Jurkat, Clone E6-1 (cell line): ENCODE measurements around the gene FAM120AOS. TPM values are rescaled to one million over a fixed set of nuclear protein-coding genes. Genes with fewer than 3 reads are reported as not detected.

ENCODE experiments used
- DNase-seq: peaks from one replicate; pipeline ENCODE4 v3.0.0-alpha.2; 2011; ENCODE audit warnings: low read depth, low spot score
- H3K4me3 ChIP-seq: 2 replicates; pipeline ENCODE4 v1.5.1; 2011; ENCODE audit warnings: mild to moderate bottlenecking, low read length, control low read depth, moderate library complexity
- polyA plus RNA-seq: library from polyadenylated mRNA; unstranded; fragments of >200 nt; gene quantifications from one replicate; pipeline ENCODE4 v1.2.1, GENCODE V29; 2012; ENCODE audit warnings: missing spikeins; ENCODE audit not compliant: insufficient read length, insufficient read depth

Gene FAM120AOS
- 43.9 TPM for polyA plus RNA-seq

DNA sequence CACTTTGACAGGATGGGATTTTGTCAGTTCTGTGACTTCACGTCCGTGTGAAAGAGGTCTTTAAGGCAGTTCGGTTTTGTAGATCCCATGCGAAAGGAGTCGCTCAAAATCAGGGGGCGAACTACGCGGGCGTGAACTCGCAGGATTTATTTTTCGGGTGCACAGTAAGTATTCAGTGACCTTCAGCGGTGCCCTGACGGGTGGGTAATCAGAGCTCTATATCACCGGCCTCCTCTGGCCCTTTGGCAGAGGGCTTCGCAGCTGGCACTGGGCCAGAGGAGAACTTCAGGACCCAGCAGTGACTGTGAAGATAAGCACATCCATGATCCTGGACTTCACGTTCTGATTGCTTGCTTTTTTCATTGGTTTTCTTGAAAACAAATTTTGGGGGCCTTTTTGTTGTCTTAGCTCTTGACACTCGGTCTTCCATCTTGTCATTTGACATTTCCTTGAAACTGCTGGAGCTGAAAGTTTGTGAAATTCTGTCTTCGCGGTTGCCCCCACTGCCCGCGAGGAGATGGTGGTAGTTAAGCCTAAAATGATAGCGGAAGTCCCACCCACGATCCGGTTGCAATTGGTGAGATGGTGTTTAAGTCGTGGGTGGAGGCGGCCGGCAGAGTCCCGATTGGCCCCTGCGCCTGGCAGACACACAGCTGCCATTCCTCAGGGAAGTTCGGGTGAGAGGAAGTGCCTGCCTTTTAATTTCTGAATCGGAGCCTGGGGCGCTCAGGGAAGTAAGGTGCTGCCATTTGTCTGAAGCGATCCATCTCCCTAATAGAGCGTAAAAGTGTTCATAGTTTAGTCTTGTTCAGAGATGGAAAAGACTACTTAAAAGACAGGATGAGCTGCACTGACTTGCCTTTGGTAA lies at the start of gene FAM120AOS:
FAM120AOS (minus strand) TSS at position 535 of the 868 bp plus-strand sequence. CDS start 872 bp downstream, outside the sequence.
- DNase-seq, result peak; percentile 94
- H3K4me3 ChIP-seq, result peak within 1 kb of the TSS; percentile 86

DNA sequence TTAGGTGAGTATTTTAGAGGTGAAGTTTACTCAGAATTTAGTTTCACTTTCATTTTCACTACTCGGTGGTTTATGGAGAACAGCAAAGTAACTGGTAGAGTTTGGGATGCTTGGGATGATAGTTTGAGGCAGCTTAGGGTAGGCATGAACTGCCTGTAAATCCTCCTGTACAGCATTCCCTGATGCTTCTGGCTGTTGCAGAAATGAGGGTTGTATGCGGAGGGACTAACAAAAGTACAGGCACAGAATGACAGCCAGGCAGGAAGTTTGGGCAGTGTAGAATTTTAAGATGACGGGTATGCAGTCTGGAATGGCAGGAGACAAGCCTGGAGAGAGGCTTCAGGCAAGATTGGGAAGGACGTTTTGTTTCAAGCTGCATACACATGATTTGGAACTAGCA lies 48.0 kb upstream of the FAM120AOS start:
- DNase-seq, result peak; percentile 16
- H3K4me3 ChIP-seq, result peak overlapping the region; percentile 17

DNA sequence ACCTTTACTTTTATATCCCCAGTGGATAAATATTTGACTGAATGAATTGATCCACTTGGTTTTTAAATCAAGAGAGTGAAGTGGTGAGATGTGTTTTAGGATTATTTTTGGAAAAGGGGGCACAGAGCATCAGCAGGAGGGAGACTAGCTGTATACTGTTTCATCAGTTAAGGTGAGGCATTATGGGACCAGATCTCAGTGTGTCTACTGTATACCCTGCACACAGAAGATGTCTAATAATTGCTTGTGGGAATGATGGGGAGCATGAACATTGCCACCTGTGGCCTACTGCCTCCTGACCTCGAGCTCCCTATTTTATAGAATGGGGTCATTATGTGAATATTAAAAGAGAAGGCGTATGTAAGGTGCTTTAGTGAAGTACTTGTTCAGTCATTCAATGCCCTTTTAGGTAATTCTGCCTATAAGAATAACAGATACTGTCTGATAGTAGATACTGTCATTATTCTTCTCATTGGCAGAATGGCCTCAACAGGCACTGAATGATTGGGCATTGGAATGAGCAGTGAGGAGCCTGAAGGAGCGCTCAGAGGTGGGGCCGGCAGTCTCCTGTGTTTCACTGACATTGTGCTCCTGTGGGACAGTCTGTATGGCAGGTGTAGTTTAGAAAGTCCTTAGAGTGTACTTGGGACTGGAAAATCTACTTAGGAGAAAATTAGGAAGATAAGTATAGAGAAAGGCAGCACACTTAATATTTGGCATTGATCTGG lies 47.4 kb upstream of the FAM120AOS start:
- DNase-seq, result no peak
- peak overlapping the region; percentile 17 for H3K4me3 ChIP-seq

DNA sequence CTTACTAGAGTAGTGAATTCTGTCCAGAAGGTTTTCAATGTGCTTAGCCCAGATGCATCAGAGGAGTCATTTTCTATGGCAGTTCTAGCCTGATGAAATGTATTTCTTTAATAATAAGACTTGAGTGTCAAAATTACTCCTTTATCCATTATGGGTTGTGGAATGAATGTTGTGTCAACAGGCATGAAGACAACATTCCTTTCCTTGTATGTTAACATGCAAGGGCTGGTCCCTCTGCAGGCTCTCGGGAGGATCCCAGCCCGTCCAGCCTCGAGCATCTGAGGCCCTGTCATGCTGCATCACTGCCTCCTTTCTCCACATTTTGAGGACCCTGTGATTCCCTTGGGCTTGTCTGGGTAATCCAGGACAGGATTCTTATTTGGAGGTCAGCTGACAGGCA lies 42.9 kb upstream of the FAM120AOS start:
- no peak overlapping the region for H3K4me3 ChIP-seq
- no peak for DNase-seq

DNA sequence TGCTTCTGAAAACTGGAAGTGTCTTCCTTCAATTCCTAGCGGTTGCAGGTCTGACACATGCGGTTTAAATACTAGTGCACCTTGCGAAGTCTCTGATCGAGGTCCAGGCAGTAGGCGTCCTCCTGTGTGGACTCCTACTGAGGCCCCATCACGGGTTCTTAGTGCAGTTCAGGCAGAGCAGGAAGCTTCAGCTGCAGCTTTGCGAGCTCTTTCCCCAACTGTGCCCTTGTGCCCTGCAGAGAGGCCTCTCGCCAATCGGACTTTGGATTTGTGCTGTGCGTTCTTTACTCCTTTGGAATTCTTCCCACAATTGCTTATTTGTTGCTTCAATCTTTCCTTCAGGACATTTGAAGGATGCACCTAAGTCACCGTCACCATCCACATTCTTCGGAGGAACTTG lies 40.6 kb upstream of the FAM120AOS start:
- DNase-seq, result no peak
- no peak overlapping the region for H3K4me3 ChIP-seq

DNA sequence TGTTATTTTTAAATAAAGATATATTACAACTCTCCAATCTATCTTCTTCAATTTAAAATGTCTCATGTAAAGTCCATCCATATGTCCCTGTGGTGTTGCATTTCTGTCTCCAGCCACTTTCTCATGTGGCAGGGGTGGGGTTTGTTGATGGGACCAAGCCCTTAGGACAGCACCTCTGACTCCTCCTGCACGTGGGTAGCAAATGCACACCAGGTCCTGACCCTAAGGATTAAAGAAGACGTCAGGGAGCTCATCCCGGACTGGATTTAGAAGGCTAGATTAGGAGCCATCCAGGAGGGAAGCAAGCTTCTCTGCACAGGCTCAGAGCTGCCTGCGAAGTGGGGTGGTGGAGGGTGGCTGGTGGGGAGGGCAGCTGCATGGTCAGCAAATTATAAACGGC lies 38.9 kb upstream of the FAM120AOS start:
- H3K4me3 ChIP-seq, result no peak overlapping the region
- DNase-seq, result no peak

DNA sequence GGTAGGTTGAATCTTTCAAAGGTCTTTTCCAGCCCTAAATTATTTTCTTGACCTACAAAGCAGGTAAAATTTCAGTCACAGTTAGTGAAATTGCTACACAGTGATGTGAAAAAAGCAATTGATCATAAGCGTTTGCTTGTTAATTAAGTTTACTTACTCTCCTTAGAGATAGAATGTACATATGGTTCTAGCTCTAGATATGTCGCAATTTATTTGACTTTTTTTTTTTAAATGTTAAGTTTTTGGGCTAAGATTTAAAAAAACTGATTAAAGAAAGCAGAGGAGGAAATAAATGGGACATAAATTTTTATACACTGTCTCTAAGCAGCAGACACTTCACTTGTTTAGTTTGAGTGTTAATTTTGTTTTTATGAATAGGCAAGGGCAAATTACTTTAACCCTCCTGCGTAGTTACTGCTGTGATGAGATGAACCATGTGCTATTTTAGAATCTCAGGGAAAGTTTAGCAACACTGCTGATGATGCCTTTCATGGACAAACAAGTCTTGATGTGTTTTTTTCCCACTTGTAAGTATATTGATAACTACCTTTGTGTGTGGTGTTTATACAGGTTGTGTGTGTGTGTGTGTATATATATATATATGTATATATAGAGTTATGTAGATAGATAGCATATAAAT lies 38.3 kb upstream of the FAM120AOS start:
- no peak overlapping the region for H3K4me3 ChIP-seq
- DNase-seq, result no peak

DNA sequence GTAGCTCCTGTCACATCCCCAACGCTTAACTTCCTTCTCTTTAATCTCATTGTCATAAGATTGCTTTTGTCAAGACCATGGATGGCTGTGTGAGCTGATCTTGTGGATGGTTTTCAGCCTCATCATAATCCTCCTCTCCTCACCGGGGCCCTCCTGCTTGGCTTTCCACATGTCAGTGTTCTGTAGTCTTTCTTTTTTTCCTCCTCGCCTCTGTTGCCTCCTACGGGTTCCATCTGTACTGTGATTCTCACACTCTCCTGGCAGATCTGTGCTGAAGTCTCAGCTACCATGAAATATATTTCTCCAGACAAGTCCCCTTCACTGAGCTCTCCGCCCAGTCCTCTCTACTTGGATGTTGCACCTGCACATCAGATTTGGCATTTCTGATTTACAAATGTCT lies 34.9 kb upstream of the FAM120AOS start:
- no peak overlapping the region for H3K4me3 ChIP-seq
- DNase-seq, result no peak

DNA sequence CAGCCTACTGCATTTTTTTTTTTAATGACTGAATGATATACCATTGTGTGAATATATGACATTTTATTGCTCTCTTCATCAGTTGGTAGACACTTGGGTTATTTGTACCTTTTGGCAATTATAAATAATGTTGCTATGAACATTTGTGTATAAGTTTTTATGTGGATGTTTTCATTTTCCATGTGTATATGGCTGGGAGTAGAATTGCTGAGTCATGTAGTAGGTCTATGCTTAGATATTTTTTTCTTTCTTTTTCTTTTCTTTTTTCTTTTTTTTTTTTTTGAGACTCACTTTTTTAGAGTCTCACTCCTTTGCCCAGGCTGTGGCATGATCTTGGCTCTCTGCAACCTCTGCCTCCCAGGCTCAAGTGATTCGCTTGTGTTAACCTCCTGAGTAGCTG lies 32.9 kb upstream of the FAM120AOS start:
- no peak for DNase-seq
- H3K4me3 ChIP-seq, result no peak overlapping the region

DNA sequence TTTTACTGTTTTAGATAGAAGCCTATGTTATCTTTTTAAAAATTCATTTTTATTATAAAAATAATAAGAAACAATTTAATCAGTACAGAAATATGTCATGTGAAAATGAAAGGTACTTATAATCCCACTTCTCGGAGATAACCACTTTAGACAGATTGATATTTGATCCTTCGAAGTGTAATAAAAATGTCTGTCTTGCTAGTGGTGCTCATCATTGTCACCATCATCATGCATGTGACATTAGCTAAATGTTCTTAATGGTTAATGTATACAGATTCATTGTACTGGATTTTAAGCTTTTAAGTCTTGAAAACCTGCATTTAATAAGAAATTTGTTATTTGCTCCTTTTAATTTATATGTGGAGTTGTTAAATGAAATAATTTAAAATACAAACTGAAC lies 30.1 kb upstream of the FAM120AOS start:
- no peak for DNase-seq
- H3K4me3 ChIP-seq, result no peak overlapping the region

DNA sequence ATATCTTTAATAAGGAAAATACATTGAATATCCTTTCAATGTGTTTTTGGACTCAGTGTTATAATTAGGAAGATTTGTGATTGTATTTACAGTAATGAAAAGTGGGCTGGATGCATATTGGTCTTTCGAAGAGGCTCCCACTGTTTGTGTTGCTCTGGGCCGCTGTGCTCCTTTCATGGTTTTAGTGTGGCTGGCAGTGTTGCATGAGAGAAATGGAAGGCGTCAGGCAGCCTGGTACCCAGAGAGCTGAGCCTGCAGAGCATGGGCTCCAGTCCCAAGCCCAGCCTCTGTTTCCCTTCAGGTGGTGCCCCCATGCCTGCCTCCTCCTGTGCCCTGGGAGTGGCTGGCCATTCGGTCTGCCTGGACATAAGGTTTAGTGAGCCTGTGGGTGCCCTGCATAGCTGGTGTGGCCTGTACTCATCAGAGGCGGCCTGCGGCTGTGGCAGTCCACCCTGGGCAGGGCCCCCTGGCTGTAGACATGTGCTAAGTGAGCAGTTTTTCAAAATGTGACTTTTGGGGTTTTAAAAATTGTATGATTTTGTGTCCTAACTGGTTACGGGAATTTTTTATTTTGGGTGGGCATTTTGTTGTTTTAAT lies 27.4 kb upstream of the FAM120AOS start:
- no peak for DNase-seq
- H3K4me3 ChIP-seq, result no peak overlapping the region

DNA sequence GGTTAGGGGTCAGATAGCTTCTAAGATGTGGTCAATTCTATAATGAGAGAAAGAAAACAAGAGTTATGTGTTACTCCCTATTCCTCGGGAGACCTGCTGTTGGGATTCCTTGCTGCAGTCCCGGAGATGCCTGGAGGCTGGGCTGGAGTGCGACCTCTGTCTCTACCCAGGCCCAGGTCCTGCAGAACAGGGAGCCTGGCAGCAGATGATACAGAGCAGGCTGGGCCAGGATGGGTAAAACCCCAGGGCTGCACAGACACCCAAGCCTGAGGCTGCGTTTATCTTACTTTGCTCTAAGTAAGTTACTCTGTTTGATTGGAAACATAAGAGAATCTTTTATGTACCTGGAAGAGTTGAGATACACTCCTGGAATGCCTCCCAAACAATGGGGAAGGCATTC lies 26.9 kb upstream of the FAM120AOS start:
- no peak for DNase-seq
- H3K4me3 ChIP-seq, result no peak overlapping the region

DNA sequence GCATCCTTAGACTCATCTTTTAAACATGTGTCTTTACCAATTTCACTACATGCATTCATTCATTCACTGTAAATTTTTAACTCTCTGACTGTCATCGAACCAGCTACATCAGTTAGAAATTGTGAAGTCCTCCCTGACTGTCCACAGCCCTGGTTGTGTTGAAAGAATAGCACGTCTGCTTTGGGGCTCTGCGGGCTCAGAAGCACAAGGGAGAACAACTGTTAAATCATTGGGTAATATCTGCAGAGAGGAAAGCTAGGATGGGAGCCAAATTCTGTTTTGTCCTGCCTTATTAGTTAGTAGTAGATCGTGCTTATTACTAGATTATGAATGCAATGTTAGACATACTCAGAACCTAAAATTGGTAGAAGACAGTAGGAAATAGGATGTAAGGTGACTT lies 26.3 kb upstream of the FAM120AOS start:
- DNase-seq, result no peak
- no peak overlapping the region for H3K4me3 ChIP-seq

DNA sequence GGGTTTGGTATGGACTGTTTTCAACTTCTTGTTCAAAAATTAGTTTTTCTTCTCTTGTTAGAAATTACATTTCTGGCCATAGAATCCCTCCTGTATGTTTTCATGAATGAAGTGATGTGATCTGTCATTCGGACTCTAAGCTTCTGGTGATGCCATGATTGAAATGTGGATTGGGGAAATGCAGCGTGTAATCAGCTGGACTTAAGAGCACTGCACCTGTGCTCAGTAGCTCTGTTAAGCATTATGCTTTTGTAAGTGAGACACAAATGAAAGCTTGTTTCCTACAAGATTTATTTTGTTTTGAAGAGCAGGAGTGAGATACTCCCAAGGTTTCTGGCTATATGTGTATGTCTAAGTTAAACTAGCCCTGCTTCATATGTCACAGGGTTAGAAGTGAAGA lies 24.0 kb upstream of the FAM120AOS start:
- H3K4me3 ChIP-seq, result no peak overlapping the region
- no peak for DNase-seq

DNA sequence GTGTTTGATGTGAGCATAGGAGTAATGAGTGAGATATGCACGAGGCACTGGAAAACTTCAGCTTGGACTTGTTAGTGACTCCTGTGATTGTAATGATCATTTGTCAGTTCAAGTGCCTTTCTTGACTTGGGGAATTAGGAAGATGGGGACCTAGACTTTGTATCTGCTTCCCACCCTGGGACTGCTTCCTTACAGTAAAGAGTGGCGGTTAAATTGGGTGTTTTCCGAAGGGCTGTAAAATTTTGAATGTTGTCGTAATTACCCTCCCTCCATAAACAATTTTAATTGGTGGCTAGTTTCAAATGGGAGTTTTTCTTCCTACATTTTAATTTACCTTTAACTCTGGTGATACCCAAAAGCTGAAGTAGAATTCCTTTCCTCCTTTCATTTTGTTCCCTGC lies 23.5 kb upstream of the FAM120AOS start:
- no peak overlapping the region for H3K4me3 ChIP-seq
- no peak for DNase-seq

DNA sequence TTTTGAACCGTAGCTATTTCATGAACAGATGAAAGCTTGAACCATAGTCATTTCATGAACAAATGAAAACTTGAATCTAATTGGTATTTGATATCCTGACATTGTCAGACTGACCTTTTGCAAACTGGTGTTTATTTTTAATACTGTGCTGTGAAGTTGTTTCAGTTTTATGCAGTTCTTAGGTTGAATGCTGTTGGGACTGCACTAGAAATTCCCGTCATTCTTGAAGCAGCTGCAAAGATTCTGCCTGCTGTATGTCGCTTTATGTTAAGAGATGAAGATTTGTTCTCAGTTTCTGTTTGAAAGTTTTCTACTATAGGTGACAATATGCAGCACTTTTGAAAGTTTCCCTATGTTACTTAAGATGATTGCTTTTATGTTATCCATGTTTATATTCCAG lies 22.5 kb upstream of the FAM120AOS start:
- H3K4me3 ChIP-seq, result no peak overlapping the region
- DNase-seq, result no peak

DNA sequence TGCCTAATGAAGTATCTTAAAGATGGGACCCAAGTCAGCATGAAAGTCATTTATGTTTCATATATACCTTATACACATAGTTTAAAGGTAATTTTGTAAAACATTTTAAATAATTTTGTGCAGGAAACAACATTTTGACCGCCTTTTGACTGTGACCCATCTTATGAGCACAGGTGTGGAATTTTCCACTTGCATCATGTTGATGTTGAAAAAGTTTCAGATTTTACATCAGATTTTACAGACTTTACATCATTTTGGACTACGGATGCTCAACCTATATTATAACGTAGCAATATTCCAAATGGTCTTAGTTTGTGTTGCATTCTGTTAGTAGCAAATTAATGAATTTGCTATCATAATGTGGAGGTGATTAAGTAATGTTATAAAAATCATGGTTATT lies 21.7 kb upstream of the FAM120AOS start:
- no peak overlapping the region for H3K4me3 ChIP-seq
- no peak for DNase-seq

DNA sequence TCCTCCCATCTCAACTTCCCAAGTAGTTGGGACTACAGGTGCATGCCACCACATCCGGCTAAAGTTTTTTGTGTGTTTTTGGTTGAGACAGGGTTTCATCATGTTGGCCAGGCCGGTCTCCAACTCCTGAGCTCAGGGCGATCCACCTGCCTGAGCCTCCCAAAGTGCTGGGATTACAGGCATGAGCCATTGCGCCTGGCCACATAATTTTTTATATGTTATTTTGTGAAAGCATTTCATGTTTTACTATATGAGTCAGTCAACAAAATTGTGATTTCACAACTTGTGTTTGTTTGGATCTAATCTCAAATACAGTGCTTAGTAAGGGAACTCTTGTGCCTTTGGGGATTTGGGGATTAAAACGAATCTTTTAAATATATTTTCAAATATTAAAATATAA lies 20.0 kb upstream of the FAM120AOS start:
- no peak for DNase-seq
- H3K4me3 ChIP-seq, result no peak overlapping the region

DNA sequence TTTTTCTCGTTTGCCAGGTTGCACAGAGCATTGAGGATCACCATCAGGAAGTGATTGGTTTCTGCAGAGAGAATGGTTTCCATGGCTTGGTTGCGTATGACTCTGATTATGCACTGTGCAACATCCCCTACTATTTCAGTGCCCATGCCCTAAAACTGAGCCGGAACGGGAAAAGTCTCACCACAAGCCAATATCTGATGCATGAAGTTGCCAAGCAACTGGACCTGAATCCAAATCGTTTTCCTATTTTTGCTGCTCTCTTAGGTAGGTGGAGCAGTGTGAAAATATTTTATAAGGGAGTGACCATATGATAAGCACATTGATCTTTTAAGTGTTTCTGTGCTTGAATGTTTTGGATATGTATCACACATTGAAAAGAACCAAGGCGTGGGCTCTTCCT lies 17.7 kb upstream of the FAM120AOS start:
- no peak for DNase-seq
- H3K4me3 ChIP-seq, result no peak overlapping the region

DNA sequence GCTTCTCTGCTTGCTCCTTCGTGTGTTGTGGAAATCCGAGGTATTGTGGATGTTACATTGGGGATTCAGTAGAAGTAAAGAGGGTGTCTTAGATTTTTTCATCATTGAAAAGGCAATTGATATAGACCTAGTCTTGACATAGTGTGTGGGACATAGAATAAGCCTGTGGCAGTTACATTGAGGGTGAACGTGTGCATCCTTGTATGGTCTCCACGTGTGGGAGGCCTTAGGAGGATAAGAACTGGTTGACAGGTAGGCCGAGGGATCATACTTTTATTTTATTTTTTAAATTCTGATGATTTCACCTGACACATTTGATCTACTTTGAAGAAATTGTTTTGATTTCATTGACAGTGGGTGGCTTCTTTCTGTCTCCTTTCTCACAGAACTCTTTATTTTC lies 17.0 kb upstream of the FAM120AOS start:
- H3K4me3 ChIP-seq, result no peak overlapping the region

More for the DNA sequence above, 17.0 kb upstream of the FAM120AOS start:
- no peak for DNase-seq
